Spleen (tissue), 11 donors: Measurements from ENCODE around the gene MCM3AP. TPM values are rescaled to one million over a fixed set of nuclear protein-coding genes. Genes with fewer than 3 reads are reported as not detected.

ENCODE experiments used
- DNase-seq: peaks from one replicate; pipeline ENCODE4 v3.0.0-alpha.2; 2020
- H3K27ac ChIP-seq, 8 donors: fragments of 200-600 bp; sonication (generic) in 7 of 8; 1 replicate in 4 of 8; 2 replicates in 4 of 8; pipeline versions ENCODE4 v1.5.0 to v1.8.0; 2016 to 2021; ENCODE audit warnings: inconsistent platforms in 4 of 8, mild to moderate bottlenecking in 4 of 8, moderate library complexity in 1 of 8
- H3K27me3 ChIP-seq, 7 donors: fragments of 200-600 bp; sonication (generic) in 6 of 7; replicated peaks in 1 of 7; 1 replicate in 4 of 7; 2 replicates in 3 of 7; pipeline versions ENCODE4 v1.5.0 to v1.8.0; 2016 to 2021; ENCODE audit warnings: inconsistent platforms in 3 of 7, mild to moderate bottlenecking in 1 of 7
- H3K36me3 ChIP-seq, 6 donors: fragments of 200-600 bp; sonication (generic) in 5 of 6; 1 replicate in 4 of 6; 2 replicates in 2 of 6; pipeline versions ENCODE4 v1.5.0 to v1.8.0; 2016 to 2021; ENCODE audit warnings: inconsistent platforms in 2 of 6
- H3K4me1 ChIP-seq, 6 donors: fragments of 200-600 bp; sonication (generic) in 5 of 6; 1 replicate in 3 of 6; 2 replicates in 3 of 6; pipeline versions ENCODE4 v1.5.0 to v1.8.0; 2016 to 2021; ENCODE audit warnings: inconsistent platforms in 3 of 6
- H3K4me3 ChIP-seq, 8 donors: fragments of 200-600 bp; sonication (generic) in 7 of 8; 1 replicate in 4 of 8; 2 replicates in 4 of 8; pipeline versions ENCODE4 v1.5.0 to v1.8.0; 2016 to 2021; ENCODE audit warnings: inconsistent platforms in 4 of 8, mild to moderate bottlenecking in 4 of 8, moderate library complexity in 2 of 8
- H3K9me3 ChIP-seq, 8 donors: fragments of 200-600 bp; sonication (generic) in 7 of 8; 1 replicate in 4 of 8; 2 replicates in 4 of 8; pipeline versions ENCODE4 v1.5.0 to v1.8.0; 2016 to 2021; ENCODE audit warnings: inconsistent platforms in 4 of 8
- CTCF ChIP-seq, 11 experiments: fragments of 200-600 bp in 7 of 11; fragments of 450-650 bp in 4 of 11; sonication (generic) in 4 of 11; IDR thresholded peaks in 8 of 11; conservative IDR thresholded peaks in 3 of 11; 1 replicate in 7 of 11; 2 replicates in 4 of 11; pipeline versions ENCODE4 v1.4.0 to v1.8.0; 2016 to 2021; ENCODE audit warnings: antibody characterized with exemption in 11 of 11, inconsistent platforms in 4 of 11, mild to moderate bottlenecking in 1 of 11
- POLR2A ChIP-seq, 3 donors: fragments of 450-650 bp; IDR thresholded peaks; one replicate each; pipeline ENCODE4 v1.5.1; 2017; ENCODE audit warnings: antibody characterized with exemption in 3 of 3, mild to moderate bottlenecking in 1 of 3
- POLR2AphosphoS5 ChIP-seq, 3 donors: sonication (generic); formaldehyde crosslinking; IDR thresholded peaks; one replicate each; pipeline ENCODE4 v1.5.1; 2017; ENCODE audit warnings: antibody characterized with exemption in 3 of 3
- WGBS, 5 donors: extraction: QIAGEN DNeasy Blood & Tissue Kit in 3 of 5; methylation state at CpG; one replicate each; pipeline versions ENCODE4 v1.1.5 to v1.1.7; 2013 to 2018; 5-methylcytosine and 5-hydroxymethylcytosine counted together
- intact Hi-C: fragments of 100-400 bp; cut with DNase I; formaldehyde crosslinking; loops from one replicate; pipeline ENCODE4 v1.15.0; 2023; ENCODE audit warnings: low total_unique reads
- polyA plus RNA-seq, 3 donors: library from polyadenylated mRNA; stranded (reverse); fragments of 200-250 nt; gene quantifications; one replicate each; pipeline ENCODE4 v1.2.1, GENCODE V29; 2013
- total RNA-seq, 7 donors: library from RNA; depleted of rRNA in 3 of 7; stranded (reverse); fragments of >200 nt in 3 of 7; fragmentation: NEBNext Ultra II Directional in 4 of 7; extraction: Animal tissue kit (Norgen Biotek cat#: 25700) in 4 of 7; gene quantifications; one replicate each; pipeline versions ENCODE4 v1.1.0 to v1.2.1, GENCODE V29; 2016 to 2021
- donor health status: healthy with polysubstance abuse.
- donor health status: DM: no; HTN: no; CAD: no; lungs with moderate emphysema.
- donor health status: DM: no; HTN: no; CAD: no.
- donor health status: Bipolar disorder and iron deficiency.
- donor health status: healthy.
- donor health status: DM: no; HTN: no; CAD: no.
- donor health status: DM: yes; HTN: yes; CAD: no.

MCM3AP gene
- total and polyA plus RNA-seq, 10 donors: 35.2 to 144 (median 103) TPM

GRCh38 chr21:46237474-46237873 is 47.9 kb downstream of the MCM3AP start:
- H3K9me3 ChIP-seq: no peaks in the 10 kb centered on the region
- TF ChIP-seq POLR2AphosphoS5 (IDR thresholded peaks at IDR 0.05): no peak
- TF ChIP-seq CTCF (IDR thresholded peaks at IDR 0.05 in 8 of 11, conservative IDR thresholded peaks at IDR 0.05 in 3 of 11): no peak
- no peak for TF ChIP-seq POLR2A (IDR thresholded peaks at IDR 0.05)

GRCh38 chr21:46234436-46234950 is 50.9 kb downstream of the MCM3AP start:
- Histone ChIP-seq H3K4me1 (peaks cover 4 to 15% (median 6%) of the 10 kb centered on the region in 6 donors), H3K4me3 (no peak overlapping the region), H3K27me3 (no peaks in the 10 kb centered on the region), H3K27ac (peak overlapping the region in 1 of 8 donors; percentile 34), H3K9me3 (no peaks in the 10 kb centered on the region), H3K36me3 (peaks cover 3 to 82% (median 48%) of the 10 kb centered on the region in 6 donors)
- no peak for DNase-seq
- intact Hi-C loops: no loop called here
- WGBS, 5 donors: 56 to 85% (median 76%) methylated on average over 5 of the region's 5 CpGs
- TF ChIP-seq POLR2AphosphoS5 (IDR thresholded peaks at IDR 0.05) (peak in 1 of 3 donors; percentile 16), CTCF (IDR thresholded peaks at IDR 0.05 in 8 of 11, conservative IDR thresholded peaks at IDR 0.05 in 3 of 11) (no peak)

More at GRCh38 chr21:46237474-46237873, 47.9 kb downstream of the MCM3AP start:
- 95 to 100% (median 96%) methylated on average over 5 of the region's 5 CpGs; no CpG with 5 or more reads in 1 of the 5 donors for WGBS, 5 donors
- no peak overlapping the region for H3K4me3 ChIP-seq
- peaks cover 3 to 100% (median 76%) of the 10 kb centered on the region in 6 donors for H3K36me3 ChIP-seq
- DNase-seq: no peak
- intact Hi-C loops: no loop called here
- H3K27me3 ChIP-seq: no peaks in the 10 kb centered on the region
- H3K27ac ChIP-seq: no peak overlapping the region
- no peaks in the 10 kb centered on the region for H3K4me1 ChIP-seq

DNA sequence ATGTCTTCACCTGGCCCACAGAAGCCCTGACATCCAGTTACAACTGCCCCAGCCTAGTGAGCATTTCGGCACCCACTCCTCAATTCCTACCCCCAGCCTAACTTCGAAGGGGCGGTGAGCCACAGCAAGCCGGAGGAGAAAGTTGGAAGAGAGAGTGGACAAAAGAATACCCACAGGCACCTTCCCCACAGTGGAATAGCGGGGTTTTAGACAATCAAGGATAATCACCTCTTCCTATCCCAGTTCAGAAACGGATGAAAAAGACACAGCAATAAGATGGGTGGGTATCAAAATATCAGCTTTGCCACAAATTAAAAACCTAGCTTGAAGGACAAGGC is 55.5 kb downstream of the MCM3AP start:
- peaks cover 6 to 46% (median 29%) of the 10 kb centered on the region in 6 donors for H3K4me1 ChIP-seq
- no peaks in the 10 kb centered on the region for H3K9me3 ChIP-seq
- 91 to 95% (median 92%) methylated on average over 6 of the region's 6 CpGs for WGBS, 5 donors
- TF ChIP-seq POLR2AphosphoS5 (IDR thresholded peaks at IDR 0.05) (no peak), CTCF (IDR thresholded peaks at IDR 0.05 in 8 of 11, conservative IDR thresholded peaks at IDR 0.05 in 3 of 11) (no peak), POLR2A (IDR thresholded peaks at IDR 0.05) (no peak)
- peak overlapping the region in 4 of 8 donors; percentile 47 to 89 (median 84) for H3K27ac ChIP-seq
- H3K4me3 ChIP-seq: peak overlapping the region in 5 of 8 donors; percentile 60 to 99 (median 96)
- intact Hi-C loops: no loop called here
- peaks cover 0 to 36% (median 13%) of the 10 kb centered on the region in 6 donors for H3K36me3 ChIP-seq
- no peaks in the 10 kb centered on the region for H3K27me3 ChIP-seq
- DNase-seq: no peak

GRCh38 chr21:46229133-46229922 is 56.1 kb downstream of the MCM3AP start:
- 2 to 6% (median 2%) methylated on average over 27 to 72 of the region's 72 CpGs for WGBS, 5 donors
- Histone ChIP-seq H3K4me1 (peaks cover 6 to 46% (median 29%) of the 10 kb centered on the region in 6 donors), H3K36me3 (peaks cover 0 to 30% (median 8%) of the 10 kb centered on the region in 6 donors), H3K4me3 (peak overlapping the region; percentile 48 to 99 (median 90)), H3K27me3 (no peaks in the 10 kb centered on the region), H3K27ac (peak overlapping the region; percentile 42 to 89 (median 56)), H3K9me3 (no peaks in the 10 kb centered on the region)
- intact Hi-C loops: no loop called here
- DNase-seq: peak; percentile 94
- TF ChIP-seq POLR2AphosphoS5 (IDR thresholded peaks at IDR 0.05): peak in 1 of 3 donors; percentile 43
- TF ChIP-seq CTCF (IDR thresholded peaks at IDR 0.05 in 8 of 11, conservative IDR thresholded peaks at IDR 0.05 in 3 of 11): peak in 10 of 11 experiments; percentile 17 to 84 (median 62)
- no peak for TF ChIP-seq POLR2A (IDR thresholded peaks at IDR 0.05)
